HuH-7 (cell line): ENCODE data around the gene AK3.

Experiments used
- DNase-seq: peaks from one replicate; pipeline ENCODE4 v3.0.0; 2011; ENCODE audit warnings: low spot score

The AK3 gene

DNA sequence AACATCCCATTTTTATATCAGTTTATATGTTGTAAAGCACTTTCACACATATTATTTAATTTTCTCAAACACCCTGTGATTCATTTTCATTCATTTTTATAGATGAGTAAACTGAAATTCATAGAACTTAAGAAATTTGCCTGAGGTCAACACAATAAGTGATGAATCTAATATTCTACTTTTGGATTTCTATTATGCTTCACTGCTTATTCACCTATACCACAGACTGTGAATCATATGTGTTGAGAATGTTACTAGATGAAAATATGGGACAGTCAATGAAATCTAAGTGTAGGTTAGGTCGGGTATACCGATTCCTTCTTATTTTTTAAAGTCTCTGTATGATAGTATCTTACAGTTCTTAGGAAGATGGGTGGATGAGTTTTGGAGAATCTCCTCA, 36.9 kb downstream of the AK3 start:
- no peak for DNase-seq

DNA sequence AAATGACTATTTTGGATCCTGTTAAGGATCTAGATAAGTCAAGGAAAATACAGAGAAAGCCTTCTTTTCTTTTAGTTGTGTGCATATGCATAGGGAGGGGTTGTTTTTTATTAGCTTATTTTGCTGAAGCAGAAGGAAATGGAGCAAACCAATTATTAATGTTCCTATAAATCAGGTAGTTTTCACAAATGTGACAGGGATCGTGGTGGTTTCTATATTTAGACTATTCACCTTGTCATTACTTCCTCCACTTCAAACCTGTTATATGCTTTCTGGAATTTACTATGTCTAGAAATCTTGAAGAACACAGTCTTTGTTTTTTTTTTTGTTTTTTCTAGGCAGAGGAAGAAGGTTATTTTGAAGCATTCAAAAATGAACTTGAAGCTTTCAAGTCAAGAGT, 39.5 kb downstream of the AK3 start:
- no peak for DNase-seq

DNA sequence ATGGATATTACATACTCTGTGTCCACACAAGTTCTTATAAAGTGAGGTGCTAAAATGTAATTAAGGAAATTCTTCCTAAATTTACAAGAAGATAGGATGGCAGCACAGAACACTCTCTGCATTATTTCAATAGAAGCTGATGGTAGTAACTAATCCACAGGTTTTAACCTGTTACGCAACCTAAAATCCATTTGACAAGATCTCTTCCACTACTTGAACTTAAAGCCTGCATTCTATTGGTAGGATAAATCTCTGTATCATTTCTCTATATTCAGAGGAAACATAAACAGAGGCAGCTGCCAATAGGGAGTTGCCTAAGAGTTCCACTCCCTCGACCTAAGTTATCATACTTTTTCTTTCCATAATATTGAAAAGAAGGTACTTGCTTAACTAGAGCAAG, 40.1 kb downstream of the AK3 start:
- no peak for DNase-seq

DNA sequence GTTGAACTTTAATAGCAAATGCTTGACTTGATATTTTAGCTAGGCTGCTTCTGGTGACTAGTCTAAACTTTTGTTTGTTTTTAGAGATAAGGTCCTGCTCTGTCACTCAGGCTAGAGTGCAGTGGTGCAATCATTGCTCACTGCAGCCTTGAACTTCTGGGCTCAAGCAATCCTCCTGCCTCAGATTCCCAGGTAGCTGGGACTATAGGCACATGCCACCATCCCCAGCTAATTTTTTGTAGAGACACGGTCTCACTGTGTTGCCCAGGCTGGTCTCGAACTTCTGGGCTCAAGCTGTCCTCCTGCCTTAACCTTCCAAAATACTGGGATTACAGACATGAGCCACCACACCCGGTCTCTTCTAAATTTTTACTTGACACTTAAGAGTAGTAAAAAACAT, 40.9 kb downstream of the AK3 start:
- DNase-seq: no peak

DNA sequence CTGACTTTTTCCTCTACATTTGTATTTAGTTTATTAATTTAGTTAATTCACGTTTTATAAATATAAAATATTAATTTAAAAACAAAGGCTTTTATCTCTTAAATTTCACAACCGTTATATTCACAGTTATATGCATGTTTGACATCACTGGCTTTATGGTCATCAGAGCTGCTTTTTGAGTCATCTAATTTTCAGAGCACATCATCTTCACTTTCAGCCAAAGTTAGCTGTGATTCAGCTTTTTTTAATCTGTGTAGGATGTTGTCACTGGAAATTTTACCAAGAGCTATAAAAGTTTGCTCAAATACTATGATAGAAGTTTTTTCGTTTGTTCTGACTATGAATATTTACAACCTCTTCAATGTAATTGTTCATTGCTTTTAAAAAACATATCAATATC, 49.2 kb downstream of the AK3 start:
- DNase-seq: no peak

DNA sequence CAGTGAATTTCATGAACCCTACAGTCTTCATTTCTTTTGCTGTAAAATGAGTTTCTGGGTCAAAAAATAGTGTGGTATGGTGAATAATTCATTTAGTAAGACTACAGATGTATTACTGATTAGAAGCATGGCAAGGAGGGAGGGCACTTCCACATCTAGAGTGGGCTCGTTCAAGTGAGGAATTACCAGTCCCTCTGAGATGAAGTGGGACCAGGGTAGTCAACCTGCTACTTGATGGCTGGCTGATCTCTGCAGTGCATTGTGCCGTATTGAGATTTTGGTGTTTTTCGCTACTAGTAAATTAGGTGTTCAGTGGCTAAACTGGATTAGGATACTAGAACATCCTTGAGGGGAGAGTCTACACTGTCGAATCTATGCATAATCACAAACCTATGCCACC, 50.9 kb downstream of the AK3 start:
- no peak for DNase-seq

DNA sequence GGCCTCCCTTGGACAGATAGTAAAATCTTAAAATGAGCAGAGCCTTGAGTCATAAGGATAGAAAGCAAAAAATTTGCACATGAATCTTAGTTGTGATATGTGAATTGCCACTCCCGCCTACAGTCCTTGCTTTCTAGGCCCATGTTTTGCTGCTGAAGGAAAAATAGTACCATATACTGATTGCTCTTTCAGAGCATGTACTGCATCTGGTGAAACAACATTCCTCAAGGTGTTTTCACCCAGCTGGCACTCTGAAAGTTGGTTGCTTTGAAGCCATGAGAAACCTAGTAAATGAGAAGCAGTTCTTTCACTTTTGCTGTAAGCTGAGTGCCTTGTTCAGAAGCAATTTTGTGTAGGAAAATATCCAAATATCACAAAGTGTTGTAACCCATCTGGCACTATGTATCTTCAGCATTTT, 51.3 kb downstream of the AK3 start:
- DNase-seq: no peak

DNA sequence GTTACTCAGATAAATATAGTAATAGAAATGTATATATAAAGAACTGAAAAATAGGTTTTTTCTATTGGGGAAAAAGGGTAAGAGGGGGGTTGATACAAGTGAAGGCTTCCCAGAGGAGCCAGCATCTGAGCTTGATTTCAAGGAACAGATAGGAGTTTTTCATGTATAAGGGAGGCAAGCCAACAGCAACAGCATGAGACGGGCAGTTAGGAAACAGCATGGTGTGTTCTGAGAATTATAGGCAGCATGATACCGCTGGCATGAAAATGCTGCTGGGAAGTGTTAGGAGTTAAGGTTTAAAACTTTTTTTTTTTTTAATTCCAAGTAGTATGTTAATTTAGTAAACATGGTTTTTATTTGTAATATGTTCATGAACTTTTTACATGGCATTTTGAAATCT, 52.0 kb downstream of the AK3 start:
- no peak for DNase-seq

DNA sequence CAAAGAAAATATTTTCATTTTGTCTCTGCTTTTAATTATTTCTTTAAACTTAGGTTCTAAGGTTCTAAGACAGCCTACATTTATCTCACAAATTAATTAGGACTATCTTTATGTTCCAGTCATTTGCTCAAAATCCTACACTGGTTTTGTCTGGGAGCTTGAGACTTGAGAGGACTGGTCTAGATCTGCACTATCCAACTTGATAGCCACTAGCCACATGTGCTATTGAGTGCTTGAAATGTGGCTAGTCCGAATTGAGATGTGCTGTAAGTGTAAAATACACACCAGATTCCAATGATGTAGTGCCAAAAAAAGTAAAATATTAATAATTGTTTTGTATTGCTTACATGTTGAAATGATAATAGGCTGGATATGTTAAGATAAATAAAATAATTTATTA, 54.4 kb downstream of the AK3 start:
- no peak for DNase-seq

DNA sequence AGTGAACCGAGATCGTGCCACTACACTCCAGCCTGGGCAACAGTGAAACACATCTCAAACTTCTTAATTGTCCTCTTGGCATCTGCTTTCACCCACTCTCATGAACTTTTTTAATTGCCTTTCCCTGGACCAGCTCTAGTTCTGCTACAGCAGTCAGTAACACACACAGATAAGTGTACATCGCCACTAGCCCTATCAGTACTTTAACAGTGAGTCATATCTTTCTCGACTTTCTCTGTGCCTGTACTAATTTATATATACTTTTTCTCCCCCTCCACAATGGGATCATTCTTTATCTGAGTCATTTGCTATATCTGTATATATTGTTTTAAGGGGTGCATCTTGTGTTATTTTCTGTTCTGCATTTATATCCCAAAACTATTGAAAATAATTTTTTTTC, 54.9 kb downstream of the AK3 start:
- DNase-seq: no peak

DNA sequence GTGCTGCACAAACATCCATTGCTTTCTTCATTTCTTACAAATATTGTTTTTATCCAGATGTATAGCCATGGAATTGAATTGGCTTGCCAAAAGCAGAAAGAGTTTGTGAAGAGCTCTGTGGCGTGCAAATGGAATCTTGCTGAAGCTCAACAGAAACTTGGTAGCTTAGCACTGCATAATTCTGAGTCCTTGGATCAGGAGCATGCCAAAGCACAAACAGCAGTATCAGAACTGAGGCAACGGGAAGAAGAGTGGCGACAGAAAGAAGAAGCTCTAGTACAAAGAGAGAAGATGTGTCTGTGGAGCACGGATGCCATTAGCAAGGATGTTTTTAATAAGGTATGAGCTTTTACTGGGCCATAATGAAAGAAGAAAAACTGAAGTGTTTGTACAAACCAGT, 56.2 kb downstream of the AK3 start:
- no peak for DNase-seq

DNA sequence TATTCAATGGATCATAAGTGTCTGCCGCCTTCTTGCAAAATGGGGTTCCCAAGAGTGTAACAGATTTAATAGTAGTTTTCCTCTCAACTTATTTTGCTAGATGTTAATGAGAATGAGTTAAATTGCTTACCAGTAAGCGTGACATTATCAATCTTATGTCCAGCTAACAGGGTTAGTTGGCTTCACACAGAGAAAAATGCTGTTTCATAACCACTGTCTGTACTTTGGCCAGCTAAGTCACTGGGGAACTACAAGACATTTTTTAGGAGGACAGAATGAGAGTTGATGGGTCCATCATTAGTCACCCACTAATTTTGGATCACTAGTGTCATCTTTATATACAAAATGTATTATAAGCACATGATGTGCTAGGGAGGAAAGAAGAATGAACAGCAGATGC, 60.3 kb downstream of the AK3 start:
- DNase-seq: no peak

DNA sequence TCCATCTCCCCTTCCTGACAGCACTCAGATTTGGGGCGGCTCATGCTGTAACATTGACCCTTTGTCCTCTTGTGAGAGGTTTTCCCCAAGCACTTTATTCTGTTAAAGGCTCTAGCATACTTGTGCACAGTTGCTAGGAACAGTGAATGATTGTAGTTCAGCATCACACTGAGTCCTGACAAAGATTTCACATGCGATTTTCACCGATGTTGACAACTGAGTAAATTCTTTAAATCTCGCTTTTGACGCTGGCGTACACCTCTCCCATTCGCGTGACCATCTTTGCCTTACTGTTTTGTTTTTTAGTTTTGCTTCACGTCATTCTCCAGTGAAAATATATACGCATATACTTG, 60.9 kb downstream of the AK3 start:
- DNase-seq: no peak

DNA sequence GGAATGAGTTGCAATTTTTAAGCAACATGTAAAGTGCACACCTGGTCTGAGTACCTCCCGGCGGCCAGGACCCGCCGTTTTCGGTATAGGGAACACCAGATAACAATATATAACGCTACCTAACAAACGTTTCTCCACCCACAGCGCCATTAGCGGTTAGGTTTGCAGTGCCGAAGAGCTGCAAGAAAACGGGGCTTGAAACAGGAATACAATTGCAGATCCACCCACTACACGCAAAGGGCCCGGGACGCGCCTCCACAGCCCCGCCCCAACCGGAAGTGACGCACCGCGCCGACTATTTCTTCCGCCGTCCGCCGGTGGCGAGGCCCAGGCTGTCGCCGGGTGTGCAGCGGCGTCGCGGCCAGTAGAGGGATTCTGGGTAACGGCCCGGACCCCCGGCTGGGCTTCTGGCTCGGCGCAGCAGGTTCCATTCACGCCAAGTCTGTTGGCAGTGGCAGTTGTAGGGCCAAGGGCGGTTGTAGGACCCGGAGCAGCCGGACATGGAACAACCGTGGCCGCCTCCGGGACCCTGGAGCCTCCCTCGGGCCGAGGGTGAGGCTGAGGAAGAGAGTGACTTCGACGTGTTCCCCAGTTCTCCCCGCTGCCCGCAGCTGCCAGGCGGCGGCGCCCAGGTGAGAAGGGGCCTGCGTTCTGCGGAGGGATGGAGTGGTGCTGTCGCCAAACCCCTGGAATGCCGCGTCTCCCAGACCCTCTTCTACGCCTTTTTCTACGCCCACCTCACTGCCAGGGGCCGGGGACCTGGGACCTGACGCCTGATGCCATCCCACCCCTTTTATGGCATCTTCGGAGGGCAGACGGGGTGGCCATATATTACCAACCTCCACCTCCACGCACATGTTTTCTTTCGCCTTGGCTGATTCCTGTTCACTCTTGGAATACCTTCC, 61.5 kb downstream of the AK3 start, which contains the start of gene CDC37L1:
Gene CDC37L1, plus strand, starts transcription at position 302 of the 905 bp plus-strand sequence. Its CDS starts 199 bp downstream, at position 501.
- peak; percentile 61 for DNase-seq

DNA sequence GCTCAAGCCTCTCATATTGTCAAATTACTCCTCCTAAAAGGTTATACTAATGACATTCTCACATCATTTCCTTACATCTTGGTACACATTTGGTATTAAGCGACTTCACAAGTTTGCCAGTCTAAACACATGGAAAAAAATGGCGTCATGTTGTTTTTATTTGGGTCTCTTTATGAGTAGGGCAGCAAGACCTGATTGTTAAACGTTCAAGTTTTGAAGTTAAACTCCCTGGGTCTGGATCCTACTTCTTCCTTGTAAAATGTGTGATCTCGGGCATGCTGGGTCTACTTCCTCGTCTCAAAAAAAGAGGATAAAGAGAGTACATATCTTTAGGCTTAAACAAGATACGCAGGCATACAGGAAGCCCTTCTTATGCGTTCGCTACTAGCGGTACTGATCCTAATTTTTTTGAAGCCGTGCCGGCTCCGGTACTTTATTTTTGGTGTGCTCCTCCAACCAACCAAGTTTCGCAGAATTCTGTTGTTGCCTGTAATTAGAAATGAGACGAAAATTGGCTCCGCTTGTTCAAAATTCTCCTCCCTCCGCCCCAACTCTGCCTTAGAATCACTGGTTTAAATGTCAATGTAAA, 62.2 kb downstream of the AK3 start:
- no peak for DNase-seq

DNA sequence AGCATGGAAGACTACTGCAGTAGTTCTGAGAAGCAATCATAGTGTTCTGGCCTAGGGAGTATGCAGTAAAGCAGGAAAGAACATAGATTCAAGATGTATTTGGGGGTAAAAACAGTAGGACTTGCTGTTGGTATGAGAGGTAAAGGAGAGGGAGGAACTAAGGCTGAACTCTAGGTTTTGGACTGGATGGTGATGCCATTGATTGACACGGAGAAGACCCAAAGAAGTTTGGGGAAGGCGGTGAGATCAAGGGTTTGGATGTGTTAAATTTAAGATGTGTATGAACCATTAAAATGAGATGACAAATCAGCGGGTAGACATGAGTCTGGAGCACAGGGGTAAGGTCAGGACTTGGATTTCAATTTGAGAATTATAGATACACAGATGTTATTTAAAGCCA, 63.6 kb downstream of the AK3 start:
- DNase-seq: no peak

DNA sequence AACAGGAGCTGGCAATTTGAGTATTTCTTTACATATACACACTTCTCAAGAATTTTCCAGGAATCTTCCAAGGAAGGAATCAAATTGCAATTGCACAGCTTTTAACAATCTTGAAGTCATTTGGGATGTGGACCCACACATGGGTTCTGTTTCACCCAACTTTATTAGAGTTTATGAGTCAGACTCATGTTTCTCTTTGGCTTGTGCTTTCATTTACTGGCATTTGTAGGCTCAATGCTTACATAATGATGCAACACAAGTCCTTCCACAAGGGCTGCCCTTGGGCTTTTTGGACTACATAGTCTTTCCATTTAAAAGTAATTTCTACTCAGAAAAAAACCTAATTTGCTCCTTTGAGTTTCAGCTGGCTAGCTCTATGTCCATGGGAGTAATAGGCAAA, 66.2 kb downstream of the AK3 start:
- DNase-seq: no peak

DNA sequence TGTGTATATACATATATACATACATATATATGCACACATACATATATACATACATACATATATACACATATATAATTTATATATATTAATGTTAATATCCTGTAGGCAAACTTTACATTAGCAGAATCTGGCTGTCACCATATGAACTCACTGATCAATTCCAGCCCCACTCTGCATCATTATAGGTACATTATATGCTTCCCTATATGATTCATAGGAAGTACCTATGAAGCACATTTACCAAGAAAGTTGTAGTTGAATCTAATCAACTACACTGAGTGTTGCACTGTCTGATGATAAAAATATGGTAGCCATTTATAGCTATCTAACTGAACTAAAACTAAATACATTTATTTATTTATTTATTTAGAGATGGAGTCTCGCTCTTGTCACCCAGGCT, 69.3 kb downstream of the AK3 start:
- no peak for DNase-seq

DNA sequence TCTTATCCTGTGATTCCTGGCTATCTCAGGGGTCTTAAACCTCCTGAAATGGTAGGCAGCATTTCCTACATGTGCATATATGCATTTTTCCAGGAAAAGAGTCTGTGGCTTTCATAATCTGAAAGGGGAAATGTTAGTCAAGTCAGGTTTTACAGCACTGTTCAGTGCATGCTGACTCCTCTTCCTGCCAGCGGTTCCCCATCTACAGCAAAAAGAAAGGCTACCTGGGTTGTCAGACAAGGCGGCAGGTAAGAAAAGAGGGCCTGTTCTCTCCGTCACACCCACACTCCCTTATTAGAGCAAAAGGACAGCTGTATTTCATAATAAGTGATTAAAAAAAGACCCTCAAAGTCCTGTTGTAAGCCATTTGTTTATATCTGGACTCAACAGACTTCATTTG, 70.4 kb downstream of the AK3 start:
- no peak for DNase-seq

DNA sequence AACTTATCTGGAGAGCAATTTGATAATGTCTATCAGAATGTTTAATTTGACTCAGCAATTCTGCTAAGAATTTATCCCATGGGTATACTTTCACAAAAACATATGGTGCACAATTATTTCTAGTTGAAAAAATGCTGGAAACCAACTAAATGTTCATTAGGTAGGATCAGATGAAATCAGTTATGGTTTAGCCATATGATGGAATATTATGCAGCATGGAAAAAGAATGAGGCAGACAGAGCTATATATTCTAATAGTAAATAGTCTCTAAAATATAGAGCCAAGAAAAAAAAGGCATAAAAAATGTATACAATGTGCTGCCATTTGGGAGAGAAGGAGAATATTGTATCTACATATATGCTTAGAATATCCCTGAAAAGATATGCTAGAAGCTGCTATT, 71.1 kb downstream of the AK3 start:
- no peak for DNase-seq

DNA sequence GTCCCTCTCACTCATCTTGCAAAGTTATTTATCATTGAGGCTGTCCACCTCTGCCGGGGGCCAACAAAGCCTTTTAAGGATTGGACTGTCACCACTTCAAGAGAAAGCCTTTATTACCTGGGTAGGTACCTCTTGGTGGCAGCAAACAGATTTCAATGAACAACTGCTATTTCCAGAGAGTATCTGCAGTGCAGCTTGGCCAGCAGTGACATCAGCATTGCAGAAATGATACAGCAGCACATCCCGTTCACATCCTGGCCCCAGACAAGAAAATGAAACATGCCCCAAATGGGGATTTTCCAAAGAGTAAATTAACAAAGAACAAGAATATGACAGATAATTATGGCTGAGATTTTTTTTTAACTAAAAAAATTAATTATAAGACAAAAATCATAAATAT, 72.4 kb downstream of the AK3 start:
- no peak for DNase-seq

DNA sequence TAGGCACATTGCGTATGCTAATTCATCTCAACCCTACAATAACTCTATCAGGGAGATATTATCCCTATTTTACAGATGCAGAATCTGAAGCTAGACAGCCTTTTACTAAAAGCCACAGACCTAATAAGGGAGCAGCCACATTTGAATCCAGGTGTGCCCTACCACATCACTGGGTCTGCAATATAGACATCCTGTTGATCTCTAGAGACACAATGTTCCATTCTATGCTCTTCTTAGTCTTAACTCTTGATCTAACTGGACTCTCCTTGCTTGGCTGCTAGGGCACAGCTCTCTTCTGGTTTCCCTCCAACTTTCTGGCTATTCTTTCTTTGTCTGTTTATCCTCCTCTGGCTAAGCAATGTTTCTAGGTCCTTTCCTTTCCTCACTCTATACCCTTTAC, 73.3 kb downstream of the AK3 start:
- no peak for DNase-seq

DNA sequence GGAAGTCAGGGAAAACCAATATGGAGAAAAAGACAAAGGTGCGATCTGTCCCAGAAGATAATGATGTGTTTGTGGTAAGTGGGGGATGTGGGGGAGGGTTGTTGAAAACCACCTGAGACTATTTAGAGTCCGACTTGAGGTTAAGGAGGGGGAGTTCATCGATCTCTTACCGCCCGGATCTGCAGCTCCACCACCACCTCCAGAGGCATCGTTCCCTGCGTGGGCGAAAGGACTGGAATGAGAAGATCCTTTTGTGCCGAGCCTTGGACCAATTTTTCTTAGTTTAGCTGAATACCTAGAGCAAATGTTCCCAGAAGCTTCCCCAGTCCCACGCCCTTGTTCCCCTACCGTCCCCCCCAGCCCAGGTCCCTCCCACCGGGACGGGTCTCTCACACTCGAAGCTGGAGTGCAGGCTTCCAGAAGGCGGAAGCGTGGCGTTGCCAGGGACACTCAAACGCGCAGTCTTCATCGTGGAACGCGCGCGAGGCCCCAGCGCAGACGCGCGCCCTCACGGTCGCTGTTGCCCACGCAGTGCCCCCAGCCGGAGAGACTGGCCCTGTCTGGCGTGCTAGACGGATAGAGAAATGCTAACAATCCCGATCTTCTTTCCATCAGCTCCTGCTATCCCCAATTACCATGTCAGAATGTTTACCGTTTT, 74.8 kb downstream of the AK3 start, which contains the start of gene SPATA6L:
Gene SPATA6L, minus strand, starts transcription at position 439 of the 658 bp plus-strand sequence. Its CDS starts 230 bp downstream, at position 209.
- DNase-seq: peak; percentile 29
